VCaP (cell line): ENCODE measurements around the gene TSSC4.

ENCODE experiments used
- H3K27ac ChIP-seq: fragments of 450-650 bp; 2 replicates; pipeline ENCODE4 v1.5.1; 2017
- CTCF ChIP-seq: fragments of 450-650 bp; conservative IDR thresholded peaks from 2 replicates; pipeline ENCODE4 v1.5.1; 2017; ENCODE audit warnings: mild to moderate bottlenecking, moderate library complexity

TSSC4 gene

GRCh38 chr11:2452321-2453012 lies 51.9 kb downstream of the TSSC4 start:
- TF ChIP-seq CTCF: no peak
- no peak overlapping the region for H3K27ac ChIP-seq

GRCh38 chr11:2453436-2453835 lies 52.9 kb downstream of the TSSC4 start:
- no peak for TF ChIP-seq CTCF

More at GRCh38 chr11:2453436-2453835, 52.9 kb downstream of the TSSC4 start:
- H3K27ac ChIP-seq: no peak overlapping the region
